Cardiac septum (tissue), 1 donor: Measurements from ENCODE around the gene GRAP2. TPM values are rescaled to one million over a fixed set of nuclear protein-coding genes. Genes with fewer than 3 reads are reported as not detected.

Experiments used
- total RNA-seq: library from RNA; stranded (reverse); fragmentation: NEBNext Ultra II Directional; extraction: Animal tissue kit (Norgen Biotek cat#: 25700); gene quantifications from one replicate; pipeline ENCODE4 v1.2.1, GENCODE V29; 2021
- donor health status: DM: no; HTN: no; CAD: no.

The GRAP2 gene
- total RNA-seq, 1 donor from 2014 or later = 1.2 TPM

Other genes starting within 250 kb of the GRAP2 start
- not detected for gene ENTHD1, start 7.3 kb upstream of the GRAP2 start, total RNA-seq
- gene TMA7B, start 59.3 kb downstream of the GRAP2 start, total RNA-seq = not detected
- gene FAM83F, start 93.9 kb downstream of the GRAP2 start, total RNA-seq = 2.3 TPM